GM23338 (cell line): ENCODE data around the gene EEF2K.

Experiments
- EZH2 ChIP-seq: fragments of 200-600 bp; sonication (generic); IDR thresholded peaks from one replicate; pipeline ENCODE4 v1.8.0; 2017; ENCODE audit warnings: antibody characterized with exemption, mild to moderate bottlenecking, low read depth; ENCODE audit not compliant: unreplicated experiment
- NANOG ChIP-seq: IDR thresholded peaks from 2 replicates; pipeline ENCODE4 v1.6.1; 2016; ENCODE audit warnings: antibody characterized with exemption, borderline replicate concordance
- POLR2AphosphoS5 ChIP-seq: IDR thresholded peaks from 2 replicates; pipeline ENCODE4 v1.6.1; 2016; ENCODE audit warnings: antibody characterized with exemption, low read depth
- REST ChIP-seq: IDR thresholded peaks from one replicate; pipeline ENCODE4 v1.6.1; 2018; ENCODE audit warnings: antibody characterized with exemption; ENCODE audit not compliant: unreplicated experiment
- TF ChIP-seq, protein P1 (sequence below), 2 experiments: fragments of 200-600 bp in 1 of 2; sonication (generic) in 1 of 2; conservative IDR thresholded peaks; 2 replicates each; pipeline versions ENCODE4 v1.5.1 to v1.6.1; 2016 to 2017; ENCODE audit warnings: antibody characterized with exemption in 2 of 2, low read depth in 2 of 2, mild to moderate bottlenecking in 2 of 2, moderate library complexity in 1 of 2

GRCh38 chr16:22297114-22297870 lies 91.2 kb downstream of the EEF2K start, which contains the start of gene POLR3E:
- TF ChIP-seq POLR2AphosphoS5 (peak; percentile 89), NANOG (no peak), EZH2 (no peak), REST (no peak)
- TF ChIP-seq, protein P1, sequence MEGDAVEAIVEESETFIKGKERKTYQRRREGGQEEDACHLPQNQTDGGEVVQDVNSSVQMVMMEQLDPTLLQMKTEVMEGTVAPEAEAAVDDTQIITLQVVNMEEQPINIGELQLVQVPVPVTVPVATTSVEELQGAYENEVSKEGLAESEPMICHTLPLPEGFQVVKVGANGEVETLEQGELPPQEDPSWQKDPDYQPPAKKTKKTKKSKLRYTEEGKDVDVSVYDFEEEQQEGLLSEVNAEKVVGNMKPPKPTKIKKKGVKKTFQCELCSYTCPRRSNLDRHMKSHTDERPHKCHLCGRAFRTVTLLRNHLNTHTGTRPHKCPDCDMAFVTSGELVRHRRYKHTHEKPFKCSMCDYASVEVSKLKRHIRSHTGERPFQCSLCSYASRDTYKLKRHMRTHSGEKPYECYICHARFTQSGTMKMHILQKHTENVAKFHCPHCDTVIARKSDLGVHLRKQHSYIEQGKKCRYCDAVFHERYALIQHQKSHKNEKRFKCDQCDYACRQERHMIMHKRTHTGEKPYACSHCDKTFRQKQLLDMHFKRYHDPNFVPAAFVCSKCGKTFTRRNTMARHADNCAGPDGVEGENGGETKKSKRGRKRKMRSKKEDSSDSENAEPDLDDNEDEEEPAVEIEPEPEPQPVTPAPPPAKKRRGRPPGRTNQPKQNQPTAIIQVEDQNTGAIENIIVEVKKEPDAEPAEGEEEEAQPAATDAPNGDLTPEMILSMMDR (conservative IDR thresholded peaks at IDR 0.05; ENCODE audit: low read depth in 2 of 2) = peak; percentile 70 to 93
